NCI-H82 treated with DMSO at 0.1 percent for 48 hours (cell line): ENCODE results near the gene IFT20.
"Not testable (repeated sequence)": the region's sequence is repeated elsewhere in the genome, so short reads cannot be mapped to it uniquely, and the experiment has no call there.

Experiments used
- DNase-seq: peaks from one replicate; lab custom pipeline; 2025; ENCODE audit not compliant: unreplicated experiment; lab: John Stamatoyannopoulos, UW

The IFT20 gene

GRCh38 chr17:28317099-28317965, 17.9 kb downstream of the IFT20 start:
- no peak for DNase-seq

- DNase-seq = no peak
Observed at GRCh38 chr17:28315846-28316705, 19.2 kb downstream of the IFT20 start.

GRCh38 chr17:28313841-28314240, 21.4 kb downstream of the IFT20 start:
- no peak for DNase-seq

GRCh38 chr17:28306954-28307401, 28.3 kb downstream of the IFT20 start:
- no peak for DNase-seq

- no peak for DNase-seq
Observed at GRCh38 chr17:28298449-28298848, 36.8 kb downstream of the IFT20 start.

GRCh38 chr17:28295677-28296578, 39.3 kb downstream of the IFT20 start:
- no peak for DNase-seq

GRCh38 chr17:28293994-28294393, 41.3 kb downstream of the IFT20 start:
- no peak for DNase-seq

GRCh38 chr17:28292878-28293277, 42.4 kb downstream of the IFT20 start:
- DNase-seq = not testable (repeated sequence)

GRCh38 chr17:28291780-28292330, 43.4 kb downstream of the IFT20 start:
- no peak for DNase-seq

- DNase-seq = no peak
Observed at GRCh38 chr17:28290703-28291102, 44.6 kb downstream of the IFT20 start.

- no peak for DNase-seq
Observed at GRCh38 chr17:28285965-28286364, 49.3 kb downstream of the IFT20 start.

- no peak for DNase-seq
Observed at GRCh38 chr17:28282596-28282995, 52.7 kb downstream of the IFT20 start.

- no peak for DNase-seq
Observed at GRCh38 chr17:28280826-28281225, 54.4 kb downstream of the IFT20 start.

GRCh38 chr17:28279411-28279810, 55.9 kb downstream of the IFT20 start:
- DNase-seq = no peak
